HCT116 (cell line): ENCODE measurements around the gene NUCB1.
"Not testable (repeated sequence)": the region's sequence is repeated elsewhere in the genome, so short reads cannot be mapped to it uniquely, and the experiment has no call there.

Experiments used
- CTCF ChIP-seq, 3 experiments: fragments of 200-600 bp in 1 of 3; sonication (generic) in 1 of 3; IDR thresholded peaks in 2 of 3; conservative IDR thresholded peaks in 1 of 3; 2 replicates each; pipeline ENCODE4 v1.5.1; 2012 to 2017; ENCODE audit warnings: low read depth in 2 of 3, low read length in 2 of 3, antibody characterized with exemption in 1 of 3, borderline replicate concordance in 1 of 3, control low read depth in 1 of 3, mild to moderate bottlenecking in 1 of 3, mixed read lengths in 1 of 3, mixed run types in 1 of 3, moderate library complexity in 1 of 3; ENCODE audit not compliant: insufficient read depth in 1 of 3
- POLR2A ChIP-seq: IDR thresholded peaks from 2 replicates; pipeline ENCODE4 v1.7.0; 2011; ENCODE audit warnings: borderline replicate concordance; ENCODE audit not compliant: insufficient read depth, insufficient read length; ENCODE audit errors: extremely low read depth
- POLR2AphosphoS5 ChIP-seq: IDR thresholded peaks from 2 replicates; pipeline ENCODE4 v1.6.1; 2011; ENCODE audit warnings: mild to moderate bottlenecking, low read depth, low read length, moderate library complexity
- RAD21 ChIP-seq: IDR thresholded peaks from 2 replicates; pipeline ENCODE4 v1.6.1; 2012; ENCODE audit warnings: low read depth, mild to moderate bottlenecking
- TF ChIP-seq, protein P1 (sequence below): IDR thresholded peaks from 2 replicates; pipeline ENCODE4 v1.6.1; 2012; ENCODE audit warnings: low read depth

- TF ChIP-seq POLR2A; CTCF (IDR thresholded peaks at IDR 0.05 in 2 of 3, conservative IDR thresholded peaks at IDR 0.05 in 1 of 3; ENCODE audit: borderline replicate concordance in 1 of 3, insufficient read depth in 1 of 3, low read depth in 2 of 3, low read length in 2 of 3); POLR2AphosphoS5; RAD21: not testable (repeated sequence)
- TF ChIP-seq, protein P1, sequence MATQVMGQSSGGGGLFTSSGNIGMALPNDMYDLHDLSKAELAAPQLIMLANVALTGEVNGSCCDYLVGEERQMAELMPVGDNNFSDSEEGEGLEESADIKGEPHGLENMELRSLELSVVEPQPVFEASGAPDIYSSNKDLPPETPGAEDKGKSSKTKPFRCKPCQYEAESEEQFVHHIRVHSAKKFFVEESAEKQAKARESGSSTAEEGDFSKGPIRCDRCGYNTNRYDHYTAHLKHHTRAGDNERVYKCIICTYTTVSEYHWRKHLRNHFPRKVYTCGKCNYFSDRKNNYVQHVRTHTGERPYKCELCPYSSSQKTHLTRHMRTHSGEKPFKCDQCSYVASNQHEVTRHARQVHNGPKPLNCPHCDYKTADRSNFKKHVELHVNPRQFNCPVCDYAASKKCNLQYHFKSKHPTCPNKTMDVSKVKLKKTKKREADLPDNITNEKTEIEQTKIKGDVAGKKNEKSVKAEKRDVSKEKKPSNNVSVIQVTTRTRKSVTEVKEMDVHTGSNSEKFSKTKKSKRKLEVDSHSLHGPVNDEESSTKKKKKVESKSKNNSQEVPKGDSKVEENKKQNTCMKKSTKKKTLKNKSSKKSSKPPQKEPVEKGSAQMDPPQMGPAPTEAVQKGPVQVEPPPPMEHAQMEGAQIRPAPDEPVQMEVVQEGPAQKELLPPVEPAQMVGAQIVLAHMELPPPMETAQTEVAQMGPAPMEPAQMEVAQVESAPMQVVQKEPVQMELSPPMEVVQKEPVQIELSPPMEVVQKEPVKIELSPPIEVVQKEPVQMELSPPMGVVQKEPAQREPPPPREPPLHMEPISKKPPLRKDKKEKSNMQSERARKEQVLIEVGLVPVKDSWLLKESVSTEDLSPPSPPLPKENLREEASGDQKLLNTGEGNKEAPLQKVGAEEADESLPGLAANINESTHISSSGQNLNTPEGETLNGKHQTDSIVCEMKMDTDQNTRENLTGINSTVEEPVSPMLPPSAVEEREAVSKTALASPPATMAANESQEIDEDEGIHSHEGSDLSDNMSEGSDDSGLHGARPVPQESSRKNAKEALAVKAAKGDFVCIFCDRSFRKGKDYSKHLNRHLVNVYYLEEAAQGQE = not testable (repeated sequence)
Observed at GRCh38 chr19:48879696-48880095, 20.4 kb upstream of the NUCB1 start.
